Loucy (cell line): ENCODE data around the gene ACOT11.

ENCODE experiments used
- H2AFZ ChIP-seq: fragments of 200-600 bp; sonication (generic); 2 replicates; pipeline ENCODE4 v1.6.0; 2016; ENCODE audit warnings: antibody characterized with exemption, mild to moderate bottlenecking, low read length, moderate library complexity
- H3F3A ChIP-seq: fragments of 200-600 bp; 2 replicates; pipeline ENCODE4 v1.6.0; 2016; ENCODE audit warnings: antibody characterized with exemption, low read depth, mild to moderate bottlenecking
- H3K27me3 ChIP-seq: fragments of 200-600 bp; sonication (generic); 2 replicates; pipeline ENCODE4 v1.6.1; 2014; ENCODE audit warnings: low read length, mild to moderate bottlenecking; ENCODE audit not compliant: insufficient read depth, poor library complexity, severe bottlenecking
- H3K36me3 ChIP-seq: fragments of 200-600 bp; sonication (generic); 2 replicates; pipeline ENCODE4 v1.6.1; 2016; ENCODE audit warnings: low read length; ENCODE audit not compliant: insufficient read depth
- H3K4me1 ChIP-seq: fragments of 200-600 bp; sonication (generic); 2 replicates; pipeline ENCODE4 v1.5.1; 2014; ENCODE audit warnings: low read length, mild to moderate bottlenecking; ENCODE audit not compliant: insufficient read depth, poor library complexity, severe bottlenecking
- H3K4me2 ChIP-seq: fragments of 200-600 bp; sonication (generic); 2 replicates; pipeline ENCODE4 v1.6.0; 2014; ENCODE audit warnings: antibody characterized with exemption, low read length, low read depth, mild to moderate bottlenecking; ENCODE audit not compliant: poor library complexity, severe bottlenecking
- H3K4me3 ChIP-seq: fragments of 200-600 bp; sonication (generic); 2 replicates; pipeline ENCODE4 v1.5.1; 2014; ENCODE audit warnings: low read length, mild to moderate bottlenecking, mixed read lengths; ENCODE audit not compliant: poor library complexity, severe bottlenecking
- H3K79me2 ChIP-seq: fragments of 200-600 bp; sonication (generic); 2 replicates; pipeline ENCODE4 v1.6.1; 2014; ENCODE audit warnings: low read length; ENCODE audit not compliant: insufficient read depth
- H3K9ac ChIP-seq: fragments of 200-600 bp; sonication (generic); 2 replicates; pipeline ENCODE4 v1.6.0; 2014; ENCODE audit warnings: mild to moderate bottlenecking, low read depth, low read length, moderate library complexity; ENCODE audit not compliant: poor library complexity, severe bottlenecking
- H3K9me2 ChIP-seq: fragments of 200-600 bp; sonication (generic); replicated peaks from 2 replicates; pipeline ENCODE4 v1.6.1; 2016; ENCODE audit warnings: low read depth, low read length, mixed read lengths
- H3K9me3 ChIP-seq: fragments of 200-600 bp; sonication (generic); 2 replicates; pipeline ENCODE4 v1.6.1; 2014; ENCODE audit warnings: mild to moderate bottlenecking, antibody characterized with exemption, low read length, low read depth; ENCODE audit not compliant: insufficient read depth
- H4K20me1 ChIP-seq: fragments of 200-600 bp; sonication (generic); 2 replicates; pipeline ENCODE4 v1.6.0; 2014; ENCODE audit warnings: antibody characterized with exemption, low read length, mild to moderate bottlenecking; ENCODE audit not compliant: insufficient read depth, poor library complexity, severe bottlenecking
- EZH2phosphoT487 ChIP-seq: fragments of 200-600 bp; IDR thresholded peaks from 2 replicates; pipeline ENCODE4 v1.6.1; 2018; ENCODE audit warnings: antibody characterized with exemption, mild to moderate bottlenecking, moderate library complexity, borderline replicate concordance
- TF ChIP-seq, protein P1 (sequence below): fragments of 200-600 bp; sonication (generic); conservative IDR thresholded peaks from 2 replicates; pipeline ENCODE4 v1.5.1; 2014; ENCODE audit warnings: mild to moderate bottlenecking, antibody characterized with exemption, low read length

The ACOT11 gene

DNA sequence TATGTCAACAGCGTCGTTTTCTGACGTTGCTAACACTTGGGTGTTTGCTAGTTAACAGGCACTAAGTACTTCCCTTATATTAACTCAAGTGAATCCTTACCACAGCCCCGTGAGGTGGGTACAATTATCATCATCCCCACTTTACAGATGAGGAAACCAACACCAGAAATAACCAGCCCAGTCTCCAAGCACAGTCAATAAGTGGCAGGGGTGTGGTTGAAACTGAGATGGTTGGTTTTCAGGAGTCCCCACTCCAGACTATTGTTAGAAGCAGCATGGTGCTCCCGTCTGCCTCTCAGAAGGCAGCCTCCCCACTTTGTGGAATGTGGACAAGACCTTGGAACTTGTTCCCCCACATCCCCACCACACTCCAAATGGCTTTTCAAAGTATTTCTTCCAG, 45.7 kb upstream of the ACOT11 start:
- Histone ChIP-seq H4K20me1 (no peaks in the 10 kb centered on the region), H3K9me3 (no peaks in the 10 kb centered on the region), H3K9ac (no peak overlapping the region), H2AFZ (no peak overlapping the region), H3K4me2 (no peak overlapping the region), H3K4me3 (no peak overlapping the region), H3K27me3 (no peaks in the 10 kb centered on the region), H3K4me1 (peaks cover 18% of the 10 kb centered on the region), H3K36me3 (no peaks in the 10 kb centered on the region), H3K9me2 (no peaks in the 10 kb centered on the region), H3K79me2 (no peaks in the 10 kb centered on the region), H3F3A (no peaks in the 10 kb centered on the region)
- TF ChIP-seq EZH2phosphoT487 = no peak
- TF ChIP-seq, protein P1, sequence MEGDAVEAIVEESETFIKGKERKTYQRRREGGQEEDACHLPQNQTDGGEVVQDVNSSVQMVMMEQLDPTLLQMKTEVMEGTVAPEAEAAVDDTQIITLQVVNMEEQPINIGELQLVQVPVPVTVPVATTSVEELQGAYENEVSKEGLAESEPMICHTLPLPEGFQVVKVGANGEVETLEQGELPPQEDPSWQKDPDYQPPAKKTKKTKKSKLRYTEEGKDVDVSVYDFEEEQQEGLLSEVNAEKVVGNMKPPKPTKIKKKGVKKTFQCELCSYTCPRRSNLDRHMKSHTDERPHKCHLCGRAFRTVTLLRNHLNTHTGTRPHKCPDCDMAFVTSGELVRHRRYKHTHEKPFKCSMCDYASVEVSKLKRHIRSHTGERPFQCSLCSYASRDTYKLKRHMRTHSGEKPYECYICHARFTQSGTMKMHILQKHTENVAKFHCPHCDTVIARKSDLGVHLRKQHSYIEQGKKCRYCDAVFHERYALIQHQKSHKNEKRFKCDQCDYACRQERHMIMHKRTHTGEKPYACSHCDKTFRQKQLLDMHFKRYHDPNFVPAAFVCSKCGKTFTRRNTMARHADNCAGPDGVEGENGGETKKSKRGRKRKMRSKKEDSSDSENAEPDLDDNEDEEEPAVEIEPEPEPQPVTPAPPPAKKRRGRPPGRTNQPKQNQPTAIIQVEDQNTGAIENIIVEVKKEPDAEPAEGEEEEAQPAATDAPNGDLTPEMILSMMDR = no peak

DNA sequence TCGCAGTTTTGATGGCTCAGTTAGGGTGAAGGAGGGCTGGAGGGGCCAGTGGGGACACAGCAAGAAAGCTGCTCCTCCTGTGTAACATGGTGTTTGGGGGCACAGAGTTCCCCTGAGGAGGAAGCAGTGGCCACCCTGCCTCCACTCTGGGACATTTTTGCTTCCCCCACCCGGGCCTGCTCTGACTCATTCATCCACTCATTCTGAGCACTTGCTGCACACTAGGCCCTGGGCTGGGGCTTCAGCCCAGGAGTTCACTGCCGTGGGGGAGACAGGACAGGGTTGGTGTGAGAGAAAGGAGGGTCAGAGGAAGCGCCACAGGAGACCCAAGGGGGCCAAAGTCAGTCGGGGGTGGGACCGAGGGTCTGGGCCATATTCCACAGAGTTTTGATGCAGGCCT, 41.4 kb upstream of the ACOT11 start:
- H3F3A ChIP-seq = no peaks in the 10 kb centered on the region
- no peaks in the 10 kb centered on the region for H3K27me3 ChIP-seq
- H3K36me3 ChIP-seq = no peaks in the 10 kb centered on the region
- H3K9me3 ChIP-seq = no peaks in the 10 kb centered on the region
- TF ChIP-seq, protein P1 = no peak
- no peak for TF ChIP-seq EZH2phosphoT487
- H3K79me2 ChIP-seq = no peaks in the 10 kb centered on the region
- no peaks in the 10 kb centered on the region for H4K20me1 ChIP-seq
- no peak overlapping the region for H3K4me3 ChIP-seq
- H3K4me1 ChIP-seq = peaks cover 10% of the 10 kb centered on the region
- H3K9me2 ChIP-seq = no peaks in the 10 kb centered on the region
- peak overlapping the region; percentile 3; the same call in 1 of the 2 replicates for H2AFZ ChIP-seq
- no peak overlapping the region for H3K4me2 ChIP-seq
- H3K9ac ChIP-seq = no peak overlapping the region

- H2AFZ ChIP-seq = no peak overlapping the region
- no peak overlapping the region for H3K9ac ChIP-seq
Measured at GRCh38 chr1:54507033-54507870, 40.8 kb upstream of the ACOT11 start.

More at GRCh38 chr1:54507033-54507870, 40.8 kb upstream of the ACOT11 start:
- Histone ChIP-seq H3K9me2 (no peaks in the 10 kb centered on the region), H3K4me2 (no peak overlapping the region), H3K79me2 (no peaks in the 10 kb centered on the region), H3F3A (no peaks in the 10 kb centered on the region), H3K4me3 (no peak overlapping the region), H3K36me3 (no peaks in the 10 kb centered on the region), H3K9me3 (no peaks in the 10 kb centered on the region), H3K27me3 (no peaks in the 10 kb centered on the region), H3K4me1 (peaks cover 10% of the 10 kb centered on the region), H4K20me1 (no peaks in the 10 kb centered on the region)
- no peak for TF ChIP-seq EZH2phosphoT487
- TF ChIP-seq, protein P1 = 0 out of 2 replicates have a peak, but pooled peaks have one; percentile 9
